ENCODE results near the gene AIG1.
"Not testable (repeated sequence)": the region's sequence is repeated elsewhere in the genome, so short reads cannot be mapped to it uniquely, and the experiment has no call there.

AIG1 gene, protein sequence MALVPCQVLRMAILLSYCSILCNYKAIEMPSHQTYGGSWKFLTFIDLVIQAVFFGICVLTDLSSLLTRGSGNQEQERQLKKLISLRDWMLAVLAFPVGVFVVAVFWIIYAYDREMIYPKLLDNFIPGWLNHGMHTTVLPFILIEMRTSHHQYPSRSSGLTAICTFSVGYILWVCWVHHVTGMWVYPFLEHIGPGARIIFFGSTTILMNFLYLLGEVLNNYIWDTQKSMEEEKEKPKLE

GRCh38 chr6:143060806-143061596 is at the start of gene AIG1:
TSS of gene AIG1 (plus strand) at chr6:143060889. CDS start at chr6:143060926, 37 bp downstream.
- in situ Hi-C loops (cut with MboI; ENCODE audit: low pct_unique_long_range_greater_than_20kb, low sequenced_read_pairs, unreplicated experiment) = no loop called here
- DNase-seq (ENCODE audit: low spot score) = peak; percentile 28
- TF ChIP-seq, protein P1, sequence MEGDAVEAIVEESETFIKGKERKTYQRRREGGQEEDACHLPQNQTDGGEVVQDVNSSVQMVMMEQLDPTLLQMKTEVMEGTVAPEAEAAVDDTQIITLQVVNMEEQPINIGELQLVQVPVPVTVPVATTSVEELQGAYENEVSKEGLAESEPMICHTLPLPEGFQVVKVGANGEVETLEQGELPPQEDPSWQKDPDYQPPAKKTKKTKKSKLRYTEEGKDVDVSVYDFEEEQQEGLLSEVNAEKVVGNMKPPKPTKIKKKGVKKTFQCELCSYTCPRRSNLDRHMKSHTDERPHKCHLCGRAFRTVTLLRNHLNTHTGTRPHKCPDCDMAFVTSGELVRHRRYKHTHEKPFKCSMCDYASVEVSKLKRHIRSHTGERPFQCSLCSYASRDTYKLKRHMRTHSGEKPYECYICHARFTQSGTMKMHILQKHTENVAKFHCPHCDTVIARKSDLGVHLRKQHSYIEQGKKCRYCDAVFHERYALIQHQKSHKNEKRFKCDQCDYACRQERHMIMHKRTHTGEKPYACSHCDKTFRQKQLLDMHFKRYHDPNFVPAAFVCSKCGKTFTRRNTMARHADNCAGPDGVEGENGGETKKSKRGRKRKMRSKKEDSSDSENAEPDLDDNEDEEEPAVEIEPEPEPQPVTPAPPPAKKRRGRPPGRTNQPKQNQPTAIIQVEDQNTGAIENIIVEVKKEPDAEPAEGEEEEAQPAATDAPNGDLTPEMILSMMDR (IDR thresholded peaks at IDR 0.05; ENCODE audit: extremely low read depth, insufficient read depth, missing control alignments) = no peak

- TF ChIP-seq, protein P1 (IDR thresholded peaks at IDR 0.05; ENCODE audit: extremely low read depth, insufficient read depth, missing control alignments) = no peak
- in situ Hi-C loops (cut with MboI; ENCODE audit: low pct_unique_long_range_greater_than_20kb, low sequenced_read_pairs, unreplicated experiment) = no loop called here
- no peak for DNase-seq (ENCODE audit: low spot score)
Observed at GRCh38 chr6:143014764-143015163, 45.9 kb upstream of the AIG1 start.

DNA sequence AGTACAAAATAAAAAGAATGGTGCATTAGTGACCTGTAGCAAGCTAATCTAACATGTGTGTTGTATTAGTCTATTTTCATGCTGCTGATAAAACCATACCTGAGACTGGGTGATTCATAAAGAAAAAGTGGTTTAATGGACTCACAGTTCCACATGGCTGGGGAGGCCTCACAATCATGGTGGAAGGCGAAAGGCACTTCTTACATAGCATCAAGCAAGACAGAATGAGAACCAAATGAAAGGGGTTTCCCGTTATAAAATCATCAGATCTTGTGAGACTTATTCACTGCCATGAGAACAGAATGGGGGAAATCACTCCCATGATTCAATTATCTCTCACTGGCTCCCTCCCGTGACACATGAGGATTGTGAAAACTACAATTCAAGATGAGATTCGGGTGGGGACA is 45.4 kb upstream of the AIG1 start:
- in situ Hi-C loops (cut with MboI; ENCODE audit: low pct_unique_long_range_greater_than_20kb, low sequenced_read_pairs, unreplicated experiment) = no loop called here
- DNase-seq (ENCODE audit: low spot score) = no peak
- TF ChIP-seq, protein P1 (IDR thresholded peaks at IDR 0.05; ENCODE audit: extremely low read depth, insufficient read depth, missing control alignments) = no peak

- TF ChIP-seq, protein P1 (IDR thresholded peaks at IDR 0.05; ENCODE audit: extremely low read depth, insufficient read depth, missing control alignments) = no peak
- DNase-seq (ENCODE audit: low spot score) = no peak
- in situ Hi-C loops (cut with MboI; ENCODE audit: low pct_unique_long_range_greater_than_20kb, low sequenced_read_pairs, unreplicated experiment) = no loop called here
Observed at GRCh38 chr6:143018955-143019354, 41.7 kb upstream of the AIG1 start.

GRCh38 chr6:143020862-143021261 is 39.8 kb upstream of the AIG1 start:
- in situ Hi-C loops (cut with MboI; ENCODE audit: low pct_unique_long_range_greater_than_20kb, low sequenced_read_pairs, unreplicated experiment); DNase-seq (ENCODE audit: low spot score): not testable (repeated sequence)

GRCh38 chr6:143021543-143021942 is 39.1 kb upstream of the AIG1 start:
- TF ChIP-seq, protein P1 (IDR thresholded peaks at IDR 0.05; ENCODE audit: extremely low read depth, insufficient read depth, missing control alignments) = no peak
- DNase-seq (ENCODE audit: low spot score) = no peak
- in situ Hi-C loops (cut with MboI; ENCODE audit: low pct_unique_long_range_greater_than_20kb, low sequenced_read_pairs, unreplicated experiment) = no loop called here

- TF ChIP-seq, protein P1 (IDR thresholded peaks at IDR 0.05; ENCODE audit: extremely low read depth, insufficient read depth, missing control alignments) = no peak
- in situ Hi-C loops (cut with MboI; ENCODE audit: low pct_unique_long_range_greater_than_20kb, low sequenced_read_pairs, unreplicated experiment) = no loop called here
- no peak for DNase-seq (ENCODE audit: low spot score)
Observed at GRCh38 chr6:143022587-143022986, 38.1 kb upstream of the AIG1 start.
